Mucosa of rectum (tissue), 2 donors: ENCODE data around the gene FOXP2.

ENCODE experiments used
- H3K27ac ChIP-seq, 2 donors: one replicate each; pipeline ENCODE4 v1.7.0; 2013; ENCODE audit warnings: inconsistent platforms in 2 of 2, low read depth in 2 of 2, low read length in 2 of 2
- H3K27me3 ChIP-seq, 2 donors: one replicate each; pipeline ENCODE4 v1.7.0; 2013; ENCODE audit warnings: low read length in 2 of 2; ENCODE audit not compliant: control insufficient read depth in 2 of 2, insufficient read depth in 2 of 2
- H3K36me3 ChIP-seq, 2 donors: one replicate each; pipeline ENCODE4 v1.7.0; 2013; ENCODE audit warnings: low read length in 2 of 2; ENCODE audit not compliant: control insufficient read depth in 2 of 2, insufficient read depth in 2 of 2
- H3K4me1 ChIP-seq, 2 donors: one replicate each; pipeline ENCODE4 v1.7.0; 2013; ENCODE audit warnings: low read length in 2 of 2, mild to moderate bottlenecking in 1 of 2; ENCODE audit not compliant: control insufficient read depth in 2 of 2, insufficient read depth in 2 of 2
- H3K4me3 ChIP-seq, 2 donors: one replicate each; pipeline ENCODE4 v1.7.0; 2013; ENCODE audit warnings: low read length in 2 of 2
- H3K9ac ChIP-seq, 2 donors: one replicate each; pipeline ENCODE4 v1.7.0; 2013; ENCODE audit warnings: low read length in 2 of 2, low read depth in 1 of 2, mild to moderate bottlenecking in 1 of 2
- H3K9me3 ChIP-seq, 2 donors: one replicate each; pipeline ENCODE4 v1.7.0; 2013; ENCODE audit warnings: low read length in 2 of 2; ENCODE audit not compliant: control insufficient read depth in 2 of 2
- donor health status: healthy.
- donor health status: Normal muscosa, but diverticular disease.

FOXP2 gene

DNA sequence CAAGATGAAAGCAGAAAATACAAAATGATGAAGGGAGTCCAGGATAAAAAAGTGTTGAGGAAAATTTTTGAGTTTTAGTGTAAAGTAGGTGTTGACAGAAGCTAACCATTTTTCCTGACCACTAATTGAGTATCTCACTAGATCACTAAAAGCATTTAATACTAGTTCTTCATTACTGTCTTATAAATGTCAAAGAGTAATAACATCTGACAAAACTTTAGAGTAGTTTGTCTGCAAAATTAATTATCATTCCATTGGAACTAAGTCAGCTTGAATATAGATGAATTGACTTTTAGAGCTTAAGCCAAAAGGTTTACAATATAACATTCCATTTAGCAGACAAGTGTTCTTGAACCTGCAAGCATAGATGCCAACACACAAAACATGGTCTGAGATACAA lies 232.9 kb downstream of the FOXP2 start:
- Histone ChIP-seq H3K36me3 (peaks cover 0 to 5% of the 10 kb centered on the region in 2 donors), H3K27ac (no peak overlapping the region), H3K9me3 (no peaks in the 10 kb centered on the region), H3K27me3 (no peaks in the 10 kb centered on the region), H3K4me1 (no peaks in the 10 kb centered on the region), H3K9ac (no peak overlapping the region), H3K4me3 (no peak overlapping the region)

DNA sequence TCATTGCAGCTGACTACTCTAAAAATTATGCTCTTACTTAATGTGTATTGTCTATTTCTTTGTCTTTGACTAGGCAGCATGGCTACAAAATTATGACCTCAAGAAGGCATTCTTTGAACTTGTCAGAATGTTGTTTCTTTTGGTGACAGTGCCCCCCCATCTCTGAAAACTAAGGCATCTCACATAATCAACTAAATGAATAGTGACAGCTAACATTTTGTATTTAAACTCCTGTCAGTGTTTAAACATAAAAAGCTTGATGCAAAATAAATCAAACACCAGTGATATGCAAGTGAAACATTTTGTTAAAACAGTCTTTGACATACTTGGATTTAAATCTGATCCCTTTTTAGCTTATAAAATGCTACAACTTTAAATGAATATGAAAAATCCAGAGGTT lies 233.5 kb downstream of the FOXP2 start:
- H3K9ac ChIP-seq: no peak overlapping the region
- H3K27me3 ChIP-seq: no peaks in the 10 kb centered on the region
- no peak overlapping the region for H3K27ac ChIP-seq
- no peaks in the 10 kb centered on the region for H3K9me3 ChIP-seq
- no peaks in the 10 kb centered on the region for H3K4me1 ChIP-seq
- peaks cover 0 to 5% of the 10 kb centered on the region in 2 donors for H3K36me3 ChIP-seq
- H3K4me3 ChIP-seq: no peak overlapping the region

DNA sequence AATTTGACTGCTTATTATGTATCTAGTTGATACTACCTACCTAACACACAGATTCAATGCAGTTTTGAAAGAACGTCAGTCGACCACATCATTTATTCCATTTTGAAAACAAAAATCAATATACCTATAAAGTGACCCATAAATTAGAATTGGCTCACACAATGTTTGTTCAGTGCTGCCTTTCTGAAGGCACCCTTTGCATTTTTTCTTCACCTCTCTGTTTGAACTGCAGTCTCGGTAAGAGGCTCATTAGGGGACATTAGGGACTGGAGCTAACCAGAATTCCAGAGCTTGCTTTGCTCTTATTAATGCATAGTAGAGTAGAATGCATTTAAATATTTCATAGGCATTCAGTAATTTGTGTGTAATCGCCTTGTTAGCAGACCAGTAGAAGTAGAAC lies 234.1 kb downstream of the FOXP2 start:
- no peaks in the 10 kb centered on the region for H3K9me3 ChIP-seq
- no peak overlapping the region for H3K4me3 ChIP-seq
- peaks cover 0 to 5% of the 10 kb centered on the region in 2 donors for H3K36me3 ChIP-seq
- no peaks in the 10 kb centered on the region for H3K27me3 ChIP-seq
- no peak overlapping the region for H3K9ac ChIP-seq
- no peaks in the 10 kb centered on the region for H3K4me1 ChIP-seq
- no peak overlapping the region for H3K27ac ChIP-seq

DNA sequence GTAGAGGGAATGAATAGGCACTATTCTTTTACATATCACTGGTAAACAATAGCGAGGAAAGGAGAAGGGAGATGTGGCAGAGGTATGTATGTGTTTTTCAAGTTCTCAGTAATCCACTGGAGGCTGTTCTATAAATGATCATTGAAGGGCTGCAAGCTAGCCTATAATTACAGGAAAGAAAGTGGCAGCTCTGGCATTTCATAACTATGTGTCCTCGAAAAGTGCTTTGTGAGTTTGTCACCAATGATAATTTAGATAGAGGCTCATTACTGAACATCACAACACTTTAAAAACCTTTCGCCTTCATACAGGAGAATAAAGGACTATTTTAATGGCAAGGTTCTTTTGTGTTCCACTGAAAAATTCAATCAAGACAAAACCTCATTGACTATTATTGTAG lies 235.1 kb downstream of the FOXP2 start:
- no peaks in the 10 kb centered on the region for H3K4me1 ChIP-seq
- H3K9me3 ChIP-seq: no peaks in the 10 kb centered on the region
- H3K36me3 ChIP-seq: peaks cover 0 to 8% of the 10 kb centered on the region in 2 donors
- H3K27me3 ChIP-seq: no peaks in the 10 kb centered on the region
- no peak overlapping the region for H3K4me3 ChIP-seq
- no peak overlapping the region for H3K9ac ChIP-seq
- H3K27ac ChIP-seq: no peak overlapping the region

DNA sequence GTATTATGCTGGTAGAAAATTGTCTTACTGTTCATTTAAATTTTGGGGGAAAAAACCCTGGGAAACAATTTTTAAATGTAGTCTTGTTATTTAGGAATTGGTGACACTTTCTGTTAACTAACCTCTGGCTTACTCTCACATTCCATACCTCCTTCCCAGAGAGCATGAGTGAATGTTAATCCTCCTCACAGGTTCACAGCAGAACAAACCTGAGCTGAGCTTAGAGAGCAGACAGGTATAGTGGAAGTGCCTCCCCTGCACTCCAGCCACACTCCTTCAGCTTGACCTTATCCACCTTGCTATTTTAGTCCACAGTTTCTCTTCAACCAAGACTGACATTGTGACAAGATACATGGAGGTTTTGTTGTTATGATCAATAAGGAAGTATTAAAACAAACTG lies 235.9 kb downstream of the FOXP2 start:
- Histone ChIP-seq H3K9me3 (no peaks in the 10 kb centered on the region), H3K27me3 (no peaks in the 10 kb centered on the region), H3K9ac (no peak overlapping the region), H3K36me3 (peaks cover 0 to 6% of the 10 kb centered on the region in 2 donors), H3K4me1 (no peaks in the 10 kb centered on the region), H3K4me3 (no peak overlapping the region), H3K27ac (no peak overlapping the region)

DNA sequence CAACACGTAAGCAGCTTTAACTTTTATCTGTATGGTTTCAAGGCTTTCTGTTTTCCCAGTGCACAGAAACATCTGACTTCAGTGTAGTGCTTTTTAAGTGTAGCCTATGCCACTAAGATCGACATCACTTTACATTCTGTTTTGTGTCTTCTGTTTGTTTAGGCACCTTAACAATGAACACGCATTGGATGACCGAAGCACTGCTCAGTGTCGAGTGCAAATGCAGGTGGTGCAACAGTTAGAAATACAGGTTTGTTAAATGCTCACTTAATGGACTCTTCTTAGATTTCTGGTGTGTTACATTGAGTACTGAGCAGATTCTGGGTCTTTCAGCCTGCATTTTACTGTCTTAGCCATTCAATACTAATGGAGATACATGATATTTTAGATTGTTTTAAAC lies 237.4 kb downstream of the FOXP2 start:
- no peak overlapping the region for H3K9ac ChIP-seq
- no peaks in the 10 kb centered on the region for H3K27me3 ChIP-seq
- H3K36me3 ChIP-seq: peaks cover 0 to 5% of the 10 kb centered on the region in 2 donors
- no peaks in the 10 kb centered on the region for H3K4me1 ChIP-seq
- H3K27ac ChIP-seq: no peak overlapping the region
- H3K9me3 ChIP-seq: no peaks in the 10 kb centered on the region
- H3K4me3 ChIP-seq: no peak overlapping the region

DNA sequence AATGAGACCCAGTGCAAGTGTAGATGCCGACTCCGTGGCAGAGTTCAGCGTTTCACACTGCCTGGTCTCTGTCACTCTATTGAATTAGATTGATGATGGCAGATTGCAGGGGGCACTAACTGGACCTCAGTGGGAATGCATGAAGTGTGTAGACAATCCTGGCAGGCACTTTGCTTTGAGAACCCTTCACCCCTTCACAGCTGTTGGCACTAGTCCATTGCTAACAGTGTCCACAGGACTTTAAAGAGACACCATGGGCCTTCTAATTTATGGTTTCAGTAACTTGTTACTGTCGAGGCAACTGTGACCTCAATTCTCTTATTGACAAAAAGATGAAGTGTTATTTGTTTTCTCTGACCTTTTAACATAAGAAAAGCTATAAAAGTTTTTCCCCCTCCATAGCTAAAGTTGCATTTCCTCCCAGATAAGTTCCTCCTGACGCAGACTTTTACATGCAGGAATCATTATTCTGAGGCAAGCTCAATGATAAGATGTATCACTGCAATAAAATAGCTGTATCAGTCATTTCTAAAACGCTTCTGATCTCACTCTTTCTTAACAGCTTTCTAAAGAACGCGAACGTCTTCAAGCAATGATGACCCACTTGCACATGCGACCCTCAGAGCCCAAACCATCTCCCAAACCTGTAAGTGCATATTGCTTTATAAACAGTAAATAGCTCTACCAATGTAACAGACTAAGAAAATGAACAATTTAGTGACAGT lies 238.9 kb downstream of the FOXP2 start:
- Histone ChIP-seq H3K9ac (no peak overlapping the region), H3K27me3 (no peaks in the 10 kb centered on the region), H3K4me3 (no peak overlapping the region), H3K36me3 (peaks cover 0 to 5% of the 10 kb centered on the region in 2 donors), H3K4me1 (no peaks in the 10 kb centered on the region), H3K9me3 (no peaks in the 10 kb centered on the region), H3K27ac (no peak overlapping the region)

DNA sequence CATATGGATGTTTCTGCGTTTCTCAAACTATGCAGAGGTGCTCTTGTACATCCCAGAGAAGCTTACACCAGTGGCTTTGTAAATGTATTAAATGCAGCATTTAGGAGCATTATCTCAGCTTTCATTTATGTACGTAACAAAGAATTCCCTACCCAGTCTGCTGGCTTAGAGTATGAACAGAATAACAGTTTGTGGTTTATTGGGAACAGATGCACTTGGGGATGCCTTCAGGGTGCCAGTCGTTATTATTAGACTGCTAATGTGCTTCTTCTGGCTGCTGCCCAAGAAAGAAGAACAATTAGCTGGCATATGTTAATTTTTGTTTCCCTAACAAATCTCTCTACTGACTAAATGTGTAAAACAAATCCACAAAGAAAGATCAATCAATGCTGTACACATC lies 241.9 kb downstream of the FOXP2 start:
- Histone ChIP-seq H3K4me3 (no peak overlapping the region), H3K9me3 (no peaks in the 10 kb centered on the region), H3K9ac (no peak overlapping the region), H3K4me1 (no peaks in the 10 kb centered on the region), H3K36me3 (peaks cover 0 to 5% of the 10 kb centered on the region in 2 donors), H3K27me3 (no peaks in the 10 kb centered on the region), H3K27ac (no peak overlapping the region)

DNA sequence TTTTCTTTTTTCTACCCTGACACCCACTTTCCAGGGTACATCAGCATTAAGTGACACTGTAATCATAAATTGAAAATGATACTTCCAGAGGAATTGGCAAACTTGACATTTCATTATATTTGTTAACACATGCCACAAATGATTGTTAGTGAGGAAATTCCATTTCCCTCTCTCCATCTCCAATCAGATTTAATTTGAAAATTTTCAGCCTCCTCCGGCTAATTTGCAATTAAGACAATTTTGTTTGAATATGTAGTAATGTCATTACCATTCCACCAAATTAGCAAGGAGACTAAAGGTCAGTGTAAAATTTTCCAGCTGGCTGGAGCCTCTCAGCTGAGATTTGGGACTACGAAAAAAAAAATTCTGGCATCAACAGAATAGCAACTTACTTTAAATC lies 242.7 kb downstream of the FOXP2 start:
- Histone ChIP-seq H3K27ac (no peak overlapping the region), H3K9me3 (no peaks in the 10 kb centered on the region), H3K9ac (no peak overlapping the region), H3K27me3 (no peaks in the 10 kb centered on the region), H3K4me1 (no peaks in the 10 kb centered on the region), H3K4me3 (no peak overlapping the region), H3K36me3 (peaks cover 0 to 3% of the 10 kb centered on the region in 2 donors)

DNA sequence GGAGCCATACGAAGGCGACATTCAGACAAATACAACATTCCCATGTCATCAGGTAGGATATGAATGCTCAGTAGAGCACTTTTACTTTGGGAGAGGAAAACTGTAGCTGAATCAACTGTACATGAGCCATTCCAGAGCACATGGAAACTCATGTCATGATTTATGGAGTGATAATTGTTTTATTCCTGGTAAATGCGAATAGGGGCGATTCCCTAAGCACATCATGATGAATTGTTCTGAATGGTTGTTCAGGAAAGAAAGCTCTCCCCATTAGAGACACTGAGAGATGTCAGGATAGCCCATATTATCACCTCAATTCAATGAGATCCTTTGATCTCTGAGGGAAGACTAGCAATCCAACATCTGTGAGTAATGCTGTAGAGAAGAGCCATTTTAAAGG lies 243.6 kb downstream of the FOXP2 start:
- Histone ChIP-seq H3K27ac (no peak overlapping the region), H3K4me1 (no peaks in the 10 kb centered on the region), H3K36me3 (peaks cover 0 to 3% of the 10 kb centered on the region in 2 donors), H3K27me3 (no peaks in the 10 kb centered on the region), H3K4me3 (no peak overlapping the region), H3K9ac (no peak overlapping the region), H3K9me3 (no peaks in the 10 kb centered on the region)
